Astrocyte (in vitro differentiated cells and primary cell): ENCODE data around the gene ARID5B. TPM values are rescaled to one million over a fixed set of nuclear protein-coding genes. Genes with fewer than 3 reads are reported as not detected.

ENCODE experiments used
- DNase-seq: peaks from one replicate; pipeline ENCODE4 v3.0.0-alpha.2; 2010; ENCODE audit warnings: low read depth
- FAIRE-seq: peaks from 2 replicates; lab custom pipeline; 2011; peaks lifted over from hg19 to GRCh38; lab: Jason Lieb, UNC
- H2AFZ ChIP-seq: 2 replicates; pipeline ENCODE4 v1.6.0; 2012; ENCODE audit warnings: low read depth, low read length, inconsistent platforms
- H3K27ac ChIP-seq: 2 replicates; pipeline ENCODE4 v1.5.1; 2011; ENCODE audit warnings: low read depth, low read length, inconsistent platforms
- H3K27me3 ChIP-seq: 2 replicates; pipeline ENCODE4 v1.6.0; 2011; ENCODE audit warnings: low read length, inconsistent platforms; ENCODE audit not compliant: insufficient read depth
- H3K36me3 ChIP-seq: 2 replicates; pipeline ENCODE4 v1.5.1; 2011; ENCODE audit warnings: low read length, inconsistent platforms; ENCODE audit not compliant: insufficient read depth
- H3K4me1 ChIP-seq: 2 replicates; pipeline ENCODE4 v1.5.1; 2011; ENCODE audit warnings: low read length, inconsistent platforms; ENCODE audit not compliant: insufficient read depth
- H3K4me2 ChIP-seq: 2 replicates; pipeline ENCODE4 v1.6.0; 2012; ENCODE audit warnings: low read length, inconsistent platforms
- H3K4me3 ChIP-seq: 2 replicates; pipeline ENCODE4 v1.5.1; 2011; ENCODE audit warnings: low read depth, mild to moderate bottlenecking, low read length, inconsistent platforms; ENCODE audit not compliant: insufficient read depth
- H3K79me2 ChIP-seq: 2 replicates; pipeline ENCODE4 v1.6.0; 2012; ENCODE audit warnings: mild to moderate bottlenecking, low read length, inconsistent platforms; ENCODE audit not compliant: insufficient read depth
- H3K9ac ChIP-seq: 2 replicates; pipeline ENCODE4 v1.6.0; 2012; ENCODE audit warnings: mild to moderate bottlenecking, low read length, inconsistent platforms
- H3K9me3 ChIP-seq: 2 replicates; pipeline ENCODE4 v1.5.1; 2012; ENCODE audit warnings: low read depth, mild to moderate bottlenecking, low read length, inconsistent platforms; ENCODE audit not compliant: insufficient read depth
- H4K20me1 ChIP-seq: 2 replicates; pipeline ENCODE4 v1.6.0; 2012; ENCODE audit warnings: low read length, inconsistent platforms; ENCODE audit not compliant: insufficient read depth
- H3K27ac Mint-ChIP-seq: one replicate; pipeline ENCODE4 v1.8.0; 2021; ENCODE audit warnings: mild to moderate bottlenecking, mixed read lengths; ENCODE audit not compliant: unreplicated experiment
- H3K27me3 Mint-ChIP-seq: one replicate; pipeline ENCODE4 v1.8.0; 2021; ENCODE audit warnings: low read depth, mixed read lengths; ENCODE audit not compliant: unreplicated experiment
- H3K36me3 Mint-ChIP-seq: one replicate; pipeline ENCODE4 v1.8.0; 2021; ENCODE audit warnings: low read depth, mixed read lengths; ENCODE audit not compliant: unreplicated experiment
- H3K4me1 Mint-ChIP-seq: one replicate; pipeline ENCODE4 v1.8.0; 2021; ENCODE audit warnings: low read depth, mixed read lengths; ENCODE audit not compliant: unreplicated experiment
- H3K4me3 Mint-ChIP-seq: one replicate; pipeline ENCODE4 v1.8.0; 2021; ENCODE audit warnings: mild to moderate bottlenecking, moderate library complexity, mixed read lengths; ENCODE audit not compliant: unreplicated experiment
- H3K9me3 Mint-ChIP-seq: one replicate; pipeline ENCODE4 v1.8.0; 2021; ENCODE audit warnings: mild to moderate bottlenecking, mixed read lengths; ENCODE audit not compliant: unreplicated experiment
- CTCF ChIP-seq: IDR thresholded peaks from 2 replicates; pipeline ENCODE4 v1.5.1; 2011; ENCODE audit warnings: low read depth, mild to moderate bottlenecking, inconsistent platforms, low read length, moderate library complexity; ENCODE audit not compliant: insufficient read depth
- EZH2 ChIP-seq: IDR thresholded peaks from 2 replicates; pipeline ENCODE4 v1.6.1; 2012; ENCODE audit warnings: mild to moderate bottlenecking, low read length, inconsistent platforms; ENCODE audit not compliant: insufficient read depth
- total RNA-seq: library from RNA; stranded (reverse); gene quantifications from 2 replicates; pipeline ENCODE4 v1.2.1, GENCODE V29; 2021

ARID5B gene
- total RNA-seq, 1 donor from 2014 or later, result 66.0 TPM

- Histone ChIP-seq H3K4me2 (peak overlapping the region; percentile 91), H3K9ac (no peak overlapping the region), H3K27ac (no peak overlapping the region), H3K9me3 (no peaks in the 10 kb centered on the region), H3K79me2 (peaks cover 100% of the 10 kb centered on the region), H3K36me3 (peaks cover 81% of the 10 kb centered on the region), H3K4me1 (peaks cover 34% of the 10 kb centered on the region), H3K4me3 (peak overlapping the region; percentile 13), H3K27me3 (no peaks in the 10 kb centered on the region), H4K20me1 (peaks cover 72% of the 10 kb centered on the region), H2AFZ (no peak overlapping the region)
- peak overlapping the region; percentile 14 for H3K27ac Mint-ChIP-seq
- DNase-seq (no peak), FAIRE-seq (no peak)
- H3K4me3 Mint-ChIP-seq, result peak overlapping the region; percentile 47
- TF ChIP-seq CTCF, result no peak
- TF ChIP-seq EZH2, result no peak
- H3K36me3 Mint-ChIP-seq, result peaks cover 43% of the 10 kb centered on the region
- peaks cover 47% of the 10 kb centered on the region for H3K4me1 Mint-ChIP-seq
- no peaks in the 10 kb centered on the region for H3K27me3 Mint-ChIP-seq
- H3K9me3 Mint-ChIP-seq, result no peaks in the 10 kb centered on the region
Measured at GRCh38 chr10:62054408-62054807, 152.9 kb downstream of the ARID5B start.

- Mint-ChIP-seq H3K27me3 (no peaks in the 10 kb centered on the region), H3K27ac (peak overlapping the region; percentile 48), H3K9me3 (no peaks in the 10 kb centered on the region), H3K4me3 (peak overlapping the region; percentile 47), H3K4me1 (peaks cover 47% of the 10 kb centered on the region), H3K36me3 (peaks cover 43% of the 10 kb centered on the region)
- no peak overlapping the region for H3K27ac ChIP-seq
- TF ChIP-seq EZH2 (no peak), CTCF (no peak)
- H3K4me2 ChIP-seq, result peak overlapping the region; percentile 91
- H3K4me1 ChIP-seq, result peaks cover 34% of the 10 kb centered on the region
- no peak overlapping the region for H3K9ac ChIP-seq
- no peaks in the 10 kb centered on the region for H3K27me3 ChIP-seq
- H3K9me3 ChIP-seq, result no peaks in the 10 kb centered on the region
- DNase-seq (no peak), FAIRE-seq (no peak)
- H4K20me1 ChIP-seq, result peaks cover 76% of the 10 kb centered on the region
- H3K79me2 ChIP-seq, result peaks cover 100% of the 10 kb centered on the region
- no peak overlapping the region for H2AFZ ChIP-seq
- peaks cover 85% of the 10 kb centered on the region for H3K36me3 ChIP-seq
- no peak overlapping the region for H3K4me3 ChIP-seq
Measured at GRCh38 chr10:62054830-62055229, 153.3 kb downstream of the ARID5B start.

- Histone ChIP-seq H3K79me2 (peaks cover 100% of the 10 kb centered on the region), H3K36me3 (peaks cover 97% of the 10 kb centered on the region), H2AFZ (no peak overlapping the region), H3K27me3 (no peaks in the 10 kb centered on the region), H3K27ac (no peak overlapping the region), H3K9ac (no peak overlapping the region), H4K20me1 (peaks cover 84% of the 10 kb centered on the region), H3K4me3 (no peak overlapping the region), H3K4me2 (peak overlapping the region; percentile 91), H3K9me3 (no peaks in the 10 kb centered on the region), H3K4me1 (peaks cover 34% of the 10 kb centered on the region)
- TF ChIP-seq EZH2 (no peak), CTCF (no peak)
- Mint-ChIP-seq H3K36me3 (peaks cover 48% of the 10 kb centered on the region), H3K27ac (peak overlapping the region; percentile 31), H3K4me1 (peaks cover 47% of the 10 kb centered on the region), H3K9me3 (no peaks in the 10 kb centered on the region), H3K4me3 (peak overlapping the region; percentile 52), H3K27me3 (no peaks in the 10 kb centered on the region)
- DNase-seq (no peak), FAIRE-seq (no peak)
Measured at GRCh38 chr10:62056219-62056618, 154.7 kb downstream of the ARID5B start.
